HPDE6-E6E7 (cell line): ENCODE results near the gene UNC79.
A peak's percentile ranks its signal among the peaks of the same experiment; 100 is the strongest.

Experiments used
- DNase-seq: peaks from one replicate; pipeline ENCODE4 v3.0.0; 2011; ENCODE audit warnings: missing footprints; ENCODE audit errors: extremely low spot score

Gene UNC79

DNA sequence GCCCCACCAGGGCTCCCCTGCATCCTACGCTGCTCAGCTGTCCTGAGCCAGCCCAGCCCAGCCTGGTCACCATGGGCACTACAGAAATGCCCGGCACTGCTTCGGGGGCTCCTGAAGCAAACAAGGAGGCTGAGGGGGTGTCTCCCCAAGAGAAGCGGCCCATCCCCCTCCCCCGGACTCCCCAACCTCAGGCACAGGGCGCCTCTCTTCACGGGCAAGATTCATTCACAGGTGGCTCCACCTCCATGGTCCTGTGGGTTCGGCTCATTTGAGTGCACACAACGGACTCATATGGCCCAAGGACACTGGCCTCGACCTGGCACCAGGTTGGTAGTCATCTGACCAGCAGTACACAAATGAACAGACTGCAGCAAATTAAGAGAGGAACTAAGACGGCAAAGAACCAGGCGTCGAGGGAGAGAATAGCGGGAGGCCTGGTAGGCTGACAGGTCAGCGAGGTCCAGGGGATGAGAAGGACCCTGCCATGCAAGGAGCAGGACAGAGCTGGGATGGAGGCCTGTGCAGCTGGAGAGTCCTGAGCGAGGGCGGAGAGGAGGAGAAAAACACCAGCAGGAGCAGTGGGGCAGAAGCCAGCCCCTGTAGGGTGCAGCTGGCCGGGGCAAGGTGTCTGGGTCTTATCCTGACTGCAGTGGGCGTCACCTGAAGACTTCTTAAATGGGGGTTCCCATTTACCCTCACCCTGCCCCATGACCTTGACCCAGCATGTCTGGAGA lies 297.3 kb downstream of the UNC79 start:
- no peak for DNase-seq

DNA sequence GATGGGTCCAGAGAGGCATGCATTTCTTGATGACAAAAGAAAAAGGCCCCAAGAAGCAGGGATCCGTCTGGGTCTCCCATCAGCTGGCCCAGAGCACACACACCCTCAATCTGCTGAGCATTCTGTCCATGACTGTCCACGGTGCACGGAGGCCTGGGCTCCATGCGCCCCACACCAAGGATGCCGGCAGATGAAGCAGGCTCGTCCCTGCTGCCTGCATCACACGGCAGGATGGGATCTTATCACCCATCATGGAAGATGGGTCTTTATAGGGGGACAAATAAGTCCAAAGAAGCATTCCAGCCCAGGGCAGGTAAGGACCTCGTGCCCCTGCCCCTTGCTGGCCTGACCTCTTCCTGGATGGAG lies 297.9 kb downstream of the UNC79 start:
- DNase-seq = no peak

DNA sequence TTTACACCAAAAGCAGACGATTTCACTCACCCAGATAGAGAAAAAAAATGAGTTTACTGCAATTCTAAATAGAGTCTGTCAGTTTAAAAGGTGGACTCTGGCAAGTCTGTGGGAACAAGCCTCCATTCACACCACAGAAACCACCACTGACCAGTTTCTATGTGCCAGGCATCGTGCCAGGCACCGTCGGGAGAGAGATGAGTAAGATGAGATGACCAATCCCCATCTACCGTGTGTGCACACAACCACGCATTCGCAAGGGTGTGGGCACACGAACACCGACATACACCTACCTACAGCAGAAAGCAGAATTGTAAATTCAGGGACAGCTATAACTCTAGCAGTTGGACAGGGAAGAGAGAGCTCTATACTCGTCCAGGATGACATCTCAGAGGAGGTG lies 299.3 kb downstream of the UNC79 start:
- DNase-seq = no peak

DNA sequence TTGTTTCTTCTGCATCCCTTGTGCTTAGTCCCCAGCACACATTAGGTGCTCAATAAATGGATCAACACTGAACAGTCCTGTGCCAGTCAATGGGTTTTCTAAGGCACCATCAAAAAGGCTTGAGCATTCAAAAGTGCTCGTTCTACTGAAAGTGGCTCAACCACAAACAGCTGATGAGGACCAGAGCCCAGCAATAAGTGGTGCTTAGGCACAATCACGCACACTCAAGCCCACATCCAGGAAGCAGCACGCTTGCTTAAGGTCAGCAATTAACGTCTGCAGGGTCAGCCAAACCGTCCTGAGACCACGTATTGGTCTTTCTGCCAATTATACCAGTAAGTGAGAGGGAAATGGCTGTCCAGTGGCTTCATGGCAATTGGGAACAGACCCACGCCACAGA lies 301.0 kb downstream of the UNC79 start:
- no peak for DNase-seq

DNA sequence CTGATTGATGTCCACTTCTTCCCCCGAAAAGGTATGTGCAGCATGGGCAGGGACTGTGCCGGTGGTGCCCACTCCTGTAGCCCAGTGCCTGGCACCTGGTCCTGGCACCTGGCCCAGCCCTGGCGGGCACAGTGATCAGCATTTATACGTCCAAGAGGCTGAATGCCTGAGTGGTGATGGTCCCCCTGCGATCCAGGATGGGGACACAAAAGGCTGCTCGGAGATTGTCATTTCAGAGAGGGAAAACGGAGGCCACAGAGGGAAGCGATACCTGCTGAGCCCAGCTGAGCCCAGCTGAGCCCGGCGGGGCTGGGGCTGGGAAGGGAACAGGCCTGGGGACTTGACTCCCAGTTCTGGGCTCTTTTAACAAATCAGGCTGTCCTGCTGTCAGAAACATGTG lies 301.8 kb downstream of the UNC79 start:
- no peak for DNase-seq

DNA sequence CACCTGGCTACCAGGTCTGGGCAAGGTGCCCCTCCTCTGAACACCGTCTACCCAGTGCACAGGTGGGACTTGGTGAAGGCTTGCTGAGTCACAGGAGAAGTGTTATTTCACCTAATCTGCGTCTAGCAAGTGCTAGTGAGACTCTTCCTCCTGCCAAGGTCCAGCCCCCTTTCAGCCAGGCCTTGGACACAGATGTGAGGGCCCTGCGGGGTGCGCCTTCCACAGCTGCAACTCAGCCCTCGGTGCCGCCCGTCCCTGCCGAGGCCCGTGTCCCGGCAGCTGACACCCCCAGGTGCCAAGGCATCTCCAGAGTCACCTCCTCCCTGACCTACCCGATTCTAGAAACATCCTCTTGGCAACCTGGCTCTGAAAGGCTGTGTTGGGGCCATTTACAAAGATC lies 302.5 kb downstream of the UNC79 start:
- no peak for DNase-seq

DNA sequence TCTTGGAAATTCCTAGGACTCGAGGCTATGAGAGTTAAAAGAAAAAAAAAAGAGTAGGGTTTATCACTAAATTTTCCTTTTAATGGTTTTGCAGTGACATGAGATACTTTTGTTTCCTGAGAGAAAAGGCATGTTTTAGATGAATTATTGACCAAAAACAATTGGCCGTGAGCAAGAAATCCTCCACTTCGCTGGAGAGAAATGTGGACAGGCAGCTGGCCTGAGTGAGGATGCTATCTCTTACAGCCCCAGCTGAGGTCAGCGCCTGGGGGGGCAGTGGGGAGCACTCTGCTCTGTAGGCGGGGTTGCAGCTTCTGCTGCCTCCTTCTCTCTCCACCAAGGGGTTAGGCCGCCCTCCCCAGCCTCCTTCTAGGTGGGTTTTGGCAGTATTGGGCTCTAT lies 302.9 kb downstream of the UNC79 start:
- no peak for DNase-seq

DNA sequence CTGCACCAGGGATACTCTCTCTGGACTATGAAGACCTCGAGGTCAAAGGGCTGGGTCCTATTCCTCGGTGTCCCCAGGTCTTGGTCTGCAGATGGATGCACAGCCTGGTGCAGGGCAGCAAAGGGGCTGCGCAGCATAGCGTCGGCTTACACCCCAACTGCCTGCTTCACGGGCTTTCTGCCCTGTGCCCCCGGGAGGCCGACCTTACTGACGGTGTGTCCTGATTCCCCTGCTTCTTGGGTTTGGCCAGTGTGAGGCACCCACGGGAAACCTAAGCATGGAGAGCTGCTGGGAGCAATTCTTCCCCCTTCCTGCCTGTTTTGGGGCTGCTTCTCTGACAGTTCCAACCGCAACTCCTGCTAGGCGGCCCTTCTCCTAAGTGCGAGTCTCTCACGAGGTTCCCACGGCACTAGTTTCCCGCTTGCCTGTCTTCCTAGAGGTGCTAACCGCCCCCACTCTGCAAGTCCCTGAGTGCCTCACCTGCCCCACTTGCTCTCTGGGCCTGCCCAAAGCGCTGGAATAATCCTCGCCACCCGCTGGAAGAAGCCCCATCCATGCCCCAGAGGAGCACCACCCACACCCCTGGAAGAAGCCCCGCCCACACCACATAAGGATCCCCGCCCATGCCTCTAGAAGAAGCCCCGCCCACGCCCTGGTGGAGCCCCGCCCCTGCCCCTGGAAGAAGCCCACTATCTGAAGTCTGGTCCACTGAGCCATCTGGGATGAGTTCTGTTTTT lies 303.5 kb downstream of the UNC79 start:
- no peak for DNase-seq

DNA sequence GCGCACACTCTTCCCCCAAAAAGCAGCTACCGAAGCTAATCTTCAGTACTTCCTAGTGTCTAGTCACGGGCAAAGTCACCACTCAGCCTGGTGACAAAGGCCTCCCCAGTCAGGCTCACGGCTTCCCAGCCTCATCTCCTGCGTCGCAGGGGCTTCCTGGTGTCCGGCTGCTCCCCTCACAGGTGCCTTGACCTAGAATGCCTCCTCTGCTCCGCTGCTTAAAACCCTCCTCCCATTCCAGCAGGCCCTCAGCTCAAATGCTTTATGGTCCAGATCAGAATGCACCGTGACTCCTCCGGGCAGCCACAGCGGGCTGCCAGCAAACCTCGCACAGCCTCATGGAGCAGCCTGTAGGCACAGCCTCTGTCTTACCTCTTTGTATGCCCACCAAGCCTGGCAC lies 304.5 kb downstream of the UNC79 start:
- no peak for DNase-seq

DNA sequence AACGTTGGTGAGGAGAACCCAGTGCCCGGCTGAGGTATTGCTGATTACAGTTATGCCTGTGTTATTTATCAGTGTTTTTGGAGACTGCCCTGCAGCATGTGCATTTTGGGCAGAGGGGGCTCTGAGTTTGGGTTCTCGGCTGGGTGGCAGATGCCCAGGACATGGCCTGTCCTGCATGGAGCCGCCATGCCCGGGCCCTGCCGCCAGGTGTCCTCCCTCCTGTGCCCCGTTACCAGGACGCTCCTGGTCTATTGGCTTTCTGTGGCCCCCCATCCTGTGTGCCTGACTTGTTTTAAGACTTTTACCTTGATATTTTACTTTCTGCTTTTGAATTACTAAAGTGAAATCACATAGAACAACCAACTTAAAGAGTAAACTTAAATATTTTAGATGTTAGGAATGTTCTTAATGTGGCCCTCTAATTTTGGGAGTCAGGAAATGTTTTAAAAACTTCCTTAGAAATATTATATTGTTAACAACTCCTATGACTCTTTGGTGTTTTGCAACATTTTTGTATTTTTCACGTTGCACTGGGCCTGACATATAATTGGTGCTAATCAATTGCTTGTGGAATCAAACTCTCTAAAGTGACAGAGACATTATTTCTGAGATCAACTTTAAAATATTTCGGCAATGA lies 305.8 kb downstream of the UNC79 start:
- peak; percentile 15 for DNase-seq

DNA sequence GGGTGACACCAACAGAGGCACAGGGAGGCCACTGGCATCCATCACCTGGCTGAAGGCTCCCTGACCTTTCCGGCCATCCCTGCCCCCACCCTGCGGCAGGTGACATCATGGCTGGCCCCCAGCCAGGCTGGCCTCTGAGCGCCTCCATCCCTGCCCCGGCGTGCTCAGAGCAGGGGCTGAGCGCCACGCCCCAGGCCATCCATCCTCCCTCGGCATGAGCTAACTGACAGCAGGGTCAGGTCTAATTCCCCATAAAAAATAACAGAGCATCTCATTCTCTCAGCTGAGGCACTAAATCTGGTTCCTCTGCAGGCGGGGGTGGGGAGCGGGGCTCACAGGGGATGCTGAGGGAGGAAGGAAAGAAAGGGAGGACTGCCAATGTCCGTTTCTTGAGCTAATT lies 306.9 kb downstream of the UNC79 start:
- DNase-seq = no peak

DNA sequence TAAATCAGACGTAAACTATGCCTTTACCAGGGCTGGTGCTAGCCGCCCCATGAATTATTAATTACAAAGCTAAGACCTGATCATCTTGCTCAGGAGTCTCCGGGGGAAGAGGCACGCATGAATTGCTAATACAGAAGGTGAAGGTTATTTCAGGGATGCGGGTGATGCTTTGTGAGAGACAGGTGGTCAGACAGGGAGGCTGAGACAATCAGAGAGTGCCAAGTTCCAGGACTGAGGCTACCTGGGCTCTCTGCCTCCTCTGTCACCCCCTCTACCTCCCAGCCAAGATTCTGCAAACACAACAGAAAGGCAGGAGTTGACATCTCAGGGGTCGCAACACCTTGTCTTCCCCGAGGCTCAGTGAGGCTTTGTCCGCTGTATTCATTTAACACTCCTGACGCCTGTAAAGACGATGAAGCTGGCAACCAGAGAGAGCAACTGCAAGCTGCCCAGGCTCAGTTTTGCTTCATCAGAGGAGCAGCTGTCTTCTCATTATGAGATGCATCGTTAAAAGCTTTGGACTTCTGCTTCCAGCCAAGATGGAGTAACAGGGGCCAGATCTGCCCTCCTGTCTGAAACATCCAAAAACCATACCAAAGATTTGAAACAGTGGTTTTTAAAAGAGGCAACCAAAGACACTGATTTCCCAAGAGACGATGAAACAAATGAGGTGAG lies 311.0 kb downstream of the UNC79 start:
- DNase-seq = no peak

DNA sequence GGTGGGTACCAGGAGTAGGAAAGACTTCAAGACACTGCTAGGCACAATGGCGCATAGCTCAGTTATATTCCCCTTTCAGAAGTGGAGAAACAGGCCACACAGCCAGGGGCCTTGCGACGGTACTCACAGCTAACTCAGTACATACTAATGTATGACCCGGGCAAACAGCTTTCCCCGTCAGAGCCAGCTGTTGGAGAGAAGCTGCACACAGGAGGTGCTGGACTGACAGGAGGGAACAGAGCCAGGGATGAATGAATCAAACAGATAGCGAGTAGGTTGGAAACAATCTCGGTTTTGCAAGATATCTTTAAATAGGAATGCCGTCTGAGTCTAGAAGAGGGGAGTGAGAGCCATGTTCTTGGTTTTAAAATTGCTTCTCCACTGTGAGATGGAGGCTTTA lies 312.0 kb downstream of the UNC79 start:
- no peak for DNase-seq

DNA sequence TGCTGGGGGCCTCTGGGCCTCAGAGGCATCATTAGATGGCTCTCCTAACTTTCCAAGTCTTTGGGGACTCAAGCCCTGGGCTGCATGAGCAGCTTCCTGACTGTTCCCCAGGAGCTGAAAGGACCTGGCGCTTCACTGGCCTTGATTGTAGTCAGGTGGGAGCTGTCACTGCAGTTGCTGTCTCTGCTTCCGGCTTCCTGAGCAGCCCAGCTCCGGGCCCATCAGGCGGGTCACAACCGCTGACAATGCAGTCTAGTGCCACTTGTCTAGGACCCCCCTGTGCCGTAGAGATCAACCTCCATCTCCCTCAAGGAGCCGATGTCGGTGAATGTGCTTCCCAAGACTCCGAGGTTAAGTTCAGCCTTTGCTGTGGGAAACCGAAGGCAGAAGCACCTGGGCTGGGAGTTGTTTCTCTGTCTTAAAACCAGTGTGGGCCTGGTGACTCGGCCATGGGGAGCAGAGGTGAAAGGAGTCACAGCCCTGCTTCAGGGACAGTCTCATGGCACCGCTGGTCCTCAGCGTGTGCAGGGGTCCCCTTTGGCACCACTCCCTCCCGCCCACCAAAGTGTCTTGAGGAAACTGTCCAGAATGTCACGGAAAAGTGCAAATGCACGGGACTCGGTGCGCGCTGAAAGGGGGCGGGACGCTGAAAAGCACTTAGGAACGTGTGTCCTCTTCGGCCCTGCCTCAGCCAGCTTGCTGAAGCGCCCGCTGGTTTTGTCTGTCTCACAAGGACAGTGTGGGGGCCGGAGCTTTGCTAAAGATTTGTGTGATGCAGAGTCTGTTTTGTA lies 312.7 kb downstream of the UNC79 start:
- no peak for DNase-seq

DNA sequence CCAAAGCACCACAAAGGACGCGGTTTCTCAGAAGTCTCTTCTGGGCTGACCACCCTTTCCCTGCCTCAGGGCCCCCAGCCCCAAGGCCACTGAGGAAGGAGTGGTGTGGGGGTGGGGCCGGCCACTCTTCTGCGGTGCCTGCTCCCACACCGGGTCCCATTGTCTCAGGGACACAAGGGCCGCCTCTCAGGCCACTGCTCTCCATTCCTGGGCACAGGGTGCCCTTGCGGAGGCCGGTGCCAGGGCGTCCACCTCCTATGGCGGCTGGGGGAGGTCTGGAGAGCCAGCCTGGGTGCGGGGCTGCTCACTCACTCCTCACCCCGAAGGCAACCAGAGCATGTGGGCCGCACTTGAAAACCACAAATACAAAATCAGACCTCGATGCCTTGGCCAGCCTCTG lies 313.4 kb downstream of the UNC79 start:
- DNase-seq = no peak

DNA sequence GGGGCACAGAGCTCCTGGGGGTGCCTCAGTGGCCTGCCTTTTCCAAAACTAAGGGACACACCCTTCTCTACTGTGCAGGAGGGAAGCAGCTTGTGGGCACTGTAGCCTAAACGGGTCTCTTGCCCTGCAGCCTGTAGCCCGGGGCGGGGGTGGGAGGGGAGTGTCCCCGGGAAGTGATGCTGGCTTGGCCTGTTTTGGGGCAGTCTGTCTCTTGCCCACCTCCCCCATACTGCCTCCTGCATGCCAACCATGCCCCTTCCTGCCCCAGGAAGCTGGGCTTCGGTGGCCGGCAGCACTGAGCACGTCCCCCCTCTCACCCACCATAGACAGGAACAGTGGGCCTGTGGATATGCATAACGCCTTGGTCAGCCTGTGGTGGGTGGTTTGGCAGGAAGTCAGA lies 314.1 kb downstream of the UNC79 start:
- DNase-seq = no peak

DNA sequence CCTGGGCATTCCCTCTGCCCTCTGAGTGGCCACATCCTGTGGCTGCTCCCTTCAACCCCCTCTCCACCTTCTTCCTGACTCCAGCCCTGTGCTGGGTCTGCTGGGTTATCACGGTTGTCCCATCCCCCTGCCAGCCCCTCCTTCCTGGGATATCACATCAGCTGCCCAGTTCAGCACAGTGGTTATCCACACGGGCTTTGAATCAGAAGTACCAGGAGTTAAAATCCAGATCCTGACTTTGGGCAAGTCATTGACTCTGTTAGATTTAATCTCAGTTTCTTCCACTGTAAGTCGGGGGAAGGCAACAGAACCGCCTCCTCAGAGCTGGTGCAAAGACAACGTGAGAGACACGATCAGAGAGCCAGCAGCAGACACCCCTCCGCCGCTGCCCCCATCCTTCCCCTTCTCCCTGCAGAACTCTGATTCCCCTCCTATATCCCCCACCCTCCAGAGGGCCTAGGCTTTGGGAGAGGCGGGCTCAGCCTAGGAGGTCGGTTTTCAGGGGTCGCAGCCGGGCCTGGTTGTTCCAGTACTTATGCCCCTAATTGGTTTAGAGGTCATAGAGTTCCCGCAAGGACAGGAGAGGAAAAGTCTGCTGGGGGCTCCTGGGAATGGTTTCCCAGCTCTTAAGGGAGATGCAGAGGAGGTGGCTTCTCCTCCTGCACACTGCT lies 315.0 kb downstream of the UNC79 start:
- no peak for DNase-seq

DNA sequence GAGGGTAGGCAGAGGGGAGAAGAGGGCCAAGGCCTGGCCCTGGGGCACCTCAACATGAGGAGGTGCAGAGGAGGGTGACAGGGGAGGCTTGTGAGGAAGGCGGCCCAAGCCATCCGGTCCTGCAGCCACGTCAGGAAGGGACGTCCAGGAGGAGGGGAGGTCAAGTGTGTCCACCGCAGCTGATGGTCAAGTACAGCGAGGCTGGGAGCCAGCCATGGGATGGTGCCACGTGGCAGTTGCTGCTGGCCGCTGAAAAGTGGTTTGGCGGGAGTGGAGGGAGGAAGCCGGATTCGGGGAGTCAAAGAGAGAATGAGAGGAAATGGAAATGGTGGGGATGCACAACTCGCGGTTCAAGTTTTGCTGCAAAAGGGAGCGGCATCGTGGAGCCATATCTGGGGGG lies 316.4 kb downstream of the UNC79 start:
- DNase-seq = no peak

DNA sequence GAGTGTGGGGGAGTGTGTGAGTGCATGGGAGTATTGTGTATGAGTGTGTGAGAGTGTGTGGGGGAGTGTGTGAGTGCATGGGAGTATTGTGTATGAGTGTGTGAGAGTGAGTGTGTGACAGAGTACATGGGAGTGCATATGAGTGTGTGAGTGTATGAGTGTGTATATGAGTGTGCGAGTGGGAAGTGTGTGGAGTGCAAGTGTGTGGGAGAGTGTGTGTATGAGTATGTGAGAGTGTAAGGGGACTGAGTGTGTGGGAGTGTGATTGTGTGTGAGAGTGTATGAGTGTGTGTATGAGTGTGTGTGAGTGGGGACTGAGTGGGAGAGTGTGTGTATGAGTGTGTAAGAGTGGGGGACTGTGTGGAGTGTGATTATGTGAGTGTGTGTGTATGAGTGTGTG lies 316.8 kb downstream of the UNC79 start:
- DNase-seq = no peak

DNA sequence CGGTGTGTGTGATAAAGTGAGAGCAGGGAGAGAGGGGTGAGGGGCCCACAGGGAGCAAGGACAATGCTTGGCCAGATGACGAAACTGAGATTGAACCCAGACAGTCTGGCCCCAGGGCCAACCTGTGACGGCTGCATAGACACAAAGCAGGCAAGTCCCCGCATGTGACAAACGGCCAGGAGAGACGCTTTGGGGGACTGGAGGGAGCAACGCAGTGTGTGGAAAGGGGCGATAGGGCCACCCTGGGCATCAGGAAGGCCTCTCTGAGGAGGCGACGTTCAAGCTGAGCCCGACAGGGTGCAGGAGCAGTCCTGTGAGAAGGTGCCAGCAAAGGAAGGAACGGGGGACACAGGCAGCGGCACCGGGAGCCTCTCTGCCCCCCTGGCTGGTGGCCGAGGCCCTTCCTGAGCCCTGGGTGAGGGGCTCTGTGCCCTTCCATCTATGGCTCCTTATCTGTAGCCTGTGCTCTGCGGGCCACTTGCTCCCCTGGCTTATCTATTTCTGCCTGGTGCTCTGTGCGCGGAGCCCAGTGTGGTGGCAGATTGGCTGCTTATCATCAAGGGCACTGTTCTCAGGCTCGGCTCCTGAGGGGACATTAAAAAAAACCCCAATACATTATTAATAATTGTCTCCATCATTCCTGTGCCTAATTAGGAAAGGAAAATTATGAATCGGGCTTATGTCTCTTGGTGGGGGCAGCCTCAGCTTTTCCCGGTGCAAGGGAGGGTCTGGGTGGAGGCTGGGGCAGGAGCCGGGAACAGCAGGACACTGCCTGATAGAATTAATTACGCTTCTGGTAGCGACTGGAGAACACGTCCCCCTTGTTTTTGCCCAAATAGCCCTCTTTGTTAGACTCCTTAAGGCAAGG lies 317.7 kb downstream of the UNC79 start:
- no peak for DNase-seq
